T1000 (cell line): ENCODE measurements around the gene STOX1.
"Not testable (repeated sequence)": the region's sequence is repeated elsewhere in the genome, so short reads cannot be mapped to it uniquely, and the experiment has no call there.

Experiments used
- DNase-seq: peaks from one replicate; lab custom pipeline; 2025; ENCODE audit warnings: mixed read lengths; lab: John Stamatoyannopoulos, UW

The STOX1 gene

GRCh38 chr10:68880181-68880580 lies 52.9 kb downstream of the STOX1 start:
- DNase-seq, result no peak

DNA sequence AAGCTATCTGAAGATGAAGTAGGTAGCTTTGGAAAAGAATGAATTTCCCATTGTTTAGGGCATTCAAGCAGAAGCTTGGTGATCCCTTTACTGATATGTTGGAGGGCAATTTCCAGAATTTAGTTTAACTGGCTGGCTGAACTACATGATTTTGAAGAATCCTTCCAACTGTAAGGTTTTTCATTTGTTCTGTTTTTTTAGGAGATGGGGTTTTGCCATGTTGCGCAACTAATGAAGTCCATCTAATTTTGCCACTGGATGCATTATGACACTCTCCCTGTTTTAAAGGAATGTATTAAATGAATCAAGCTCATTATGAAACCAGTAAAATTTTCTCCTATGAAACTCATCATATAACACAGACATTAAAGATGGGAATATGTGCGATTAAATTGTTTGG lies 67.7 kb downstream of the STOX1 start:
- DNase-seq, result no peak

DNA sequence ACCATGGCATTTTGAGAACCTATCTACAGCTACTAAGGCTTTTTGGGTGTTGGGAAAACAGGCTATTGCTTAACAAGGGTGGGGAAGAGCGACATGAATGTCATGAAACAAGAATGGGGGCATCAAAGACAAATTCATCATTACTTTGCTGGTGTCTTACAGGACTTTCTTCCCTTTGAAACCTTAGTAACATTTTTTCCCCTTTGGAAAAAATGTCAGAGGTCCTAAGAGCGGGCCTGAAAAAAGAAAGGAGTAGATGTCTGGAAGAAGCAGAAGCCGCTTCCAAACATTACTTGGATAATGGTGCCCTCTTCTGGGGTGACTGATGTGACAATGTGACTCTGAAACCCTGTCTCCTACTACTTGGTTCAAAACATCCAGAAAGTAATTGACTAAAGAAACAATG lies 70.0 kb downstream of the STOX1 start:
- peak; percentile 43 for DNase-seq

- DNase-seq, result no peak
Measured at GRCh38 chr10:68899186-68899745, 71.9 kb downstream of the STOX1 start.

GRCh38 chr10:68900427-68901104 lies 73.2 kb downstream of the STOX1 start:
- DNase-seq, result no peak

DNA sequence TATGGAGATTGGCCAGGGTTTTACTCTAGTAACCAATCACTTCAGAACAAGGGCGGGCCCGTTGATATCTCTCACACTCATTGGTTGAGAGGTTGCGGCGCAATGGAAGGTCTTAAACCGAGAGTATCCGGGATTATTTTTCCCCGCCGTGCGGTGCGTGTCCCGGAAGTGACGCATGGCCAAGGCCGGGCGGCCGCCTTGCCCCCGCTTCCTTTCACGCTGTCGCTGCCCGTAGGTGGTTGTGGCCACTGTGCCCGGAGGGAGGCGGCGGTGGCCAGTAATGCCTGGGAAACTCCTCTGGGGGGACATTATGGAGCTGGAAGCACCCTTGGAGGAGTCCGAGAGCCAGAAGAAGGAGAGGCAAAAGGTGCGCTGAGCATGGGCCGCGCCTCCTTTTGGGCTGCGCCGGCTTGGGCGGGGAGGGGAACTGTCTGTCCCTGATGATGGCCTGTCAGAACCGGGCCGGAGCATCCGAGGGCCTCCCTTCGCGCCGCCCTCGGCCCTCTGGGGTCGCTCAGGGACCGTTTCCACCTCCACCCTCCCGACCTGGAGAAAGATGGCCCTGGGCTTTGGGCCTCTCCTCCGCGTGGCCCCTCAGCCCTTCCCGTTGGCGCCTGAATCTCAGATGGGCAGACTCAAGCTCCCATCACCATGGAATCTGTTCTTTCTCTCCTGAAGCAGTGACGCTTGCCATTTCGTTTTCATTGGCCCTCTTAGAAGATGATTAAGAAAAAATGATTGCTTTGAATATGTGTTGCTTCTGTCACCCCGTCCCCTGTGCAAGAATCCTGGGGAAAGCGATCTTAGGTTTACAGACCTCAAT lies 74.0 kb downstream of the STOX1 start, which contains the start of gene DDX50:
DDX50 (plus strand) TSS at position 211 of the 823 bp plus-strand sequence; CDS start at position 281, 70 bp downstream.
- peak; percentile 96 for DNase-seq

GRCh38 chr10:68902382-68902781 lies 75.1 kb downstream of the STOX1 start:
- no peak for DNase-seq

GRCh38 chr10:68924593-68924992 lies 97.3 kb downstream of the STOX1 start:
- no peak for DNase-seq

GRCh38 chr10:68925489-68925888 lies 98.2 kb downstream of the STOX1 start:
- no peak for DNase-seq

DNA sequence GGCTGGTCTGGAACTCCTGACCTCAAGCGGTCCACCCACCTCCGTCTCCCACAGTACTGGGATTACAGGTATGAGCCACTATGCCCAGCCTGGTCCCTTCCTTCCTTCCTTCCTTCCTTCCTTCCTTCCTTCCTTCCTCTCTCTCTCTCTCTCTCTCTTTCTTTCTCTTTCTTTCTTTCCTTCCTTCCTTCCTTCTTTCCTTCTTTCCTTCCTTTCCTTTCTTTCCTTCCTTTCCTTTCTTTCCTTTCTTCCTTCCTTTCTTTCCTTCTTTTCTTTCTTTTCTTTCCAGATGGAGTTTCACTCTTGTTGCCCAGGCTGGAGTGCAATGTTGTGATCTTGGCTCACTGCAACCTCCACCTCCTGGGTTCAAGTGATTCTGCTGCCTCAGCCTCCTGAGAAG lies 101.8 kb downstream of the STOX1 start:
- DNase-seq, result not testable (repeated sequence)

- DNase-seq, result not testable (repeated sequence)
Measured at GRCh38 chr10:68929888-68930287, 102.6 kb downstream of the STOX1 start.

- DNase-seq, result not testable (repeated sequence)
Measured at GRCh38 chr10:68932860-68933259, 105.5 kb downstream of the STOX1 start.

DNA sequence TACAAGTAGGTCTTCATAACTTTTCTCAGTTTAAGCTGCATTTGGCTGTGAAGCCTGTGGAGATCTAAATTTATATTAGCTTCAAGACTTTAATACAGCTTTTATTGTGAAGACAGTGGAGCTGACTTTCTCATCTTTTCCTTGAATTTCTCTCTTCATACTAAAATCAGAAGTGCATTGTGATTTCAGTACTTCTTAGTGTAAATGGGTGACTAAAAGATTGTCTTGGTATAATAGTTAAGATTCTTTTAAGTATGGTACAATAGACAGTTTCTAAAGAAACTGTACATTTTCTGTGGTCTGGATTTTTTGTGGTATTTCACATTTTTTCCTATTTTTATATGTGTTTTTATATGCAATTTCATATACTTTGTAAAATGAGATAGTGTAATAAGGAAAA lies 107.7 kb downstream of the STOX1 start:
- no peak for DNase-seq

GRCh38 chr10:68938117-68938516 lies 110.8 kb downstream of the STOX1 start:
- DNase-seq, result no peak

DNA sequence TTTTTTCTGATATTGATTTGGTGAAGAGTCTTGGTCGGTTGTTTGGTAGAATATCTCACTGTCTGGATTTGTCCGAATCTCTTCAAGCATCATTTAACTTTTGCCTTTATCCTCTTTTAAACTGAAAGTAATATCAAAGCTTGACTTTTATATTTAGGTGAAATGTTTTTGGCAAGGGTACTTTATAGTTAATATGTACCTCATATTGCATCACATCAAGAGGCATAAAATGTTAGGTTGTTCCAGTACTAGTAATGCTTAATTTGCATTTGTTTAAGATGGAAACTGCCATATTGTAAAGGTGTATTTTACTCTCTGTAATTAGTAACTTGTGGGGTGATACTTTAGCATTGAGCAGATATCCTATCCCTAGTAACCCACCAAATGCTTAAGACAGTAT lies 111.6 kb downstream of the STOX1 start:
- no peak for DNase-seq

DNA sequence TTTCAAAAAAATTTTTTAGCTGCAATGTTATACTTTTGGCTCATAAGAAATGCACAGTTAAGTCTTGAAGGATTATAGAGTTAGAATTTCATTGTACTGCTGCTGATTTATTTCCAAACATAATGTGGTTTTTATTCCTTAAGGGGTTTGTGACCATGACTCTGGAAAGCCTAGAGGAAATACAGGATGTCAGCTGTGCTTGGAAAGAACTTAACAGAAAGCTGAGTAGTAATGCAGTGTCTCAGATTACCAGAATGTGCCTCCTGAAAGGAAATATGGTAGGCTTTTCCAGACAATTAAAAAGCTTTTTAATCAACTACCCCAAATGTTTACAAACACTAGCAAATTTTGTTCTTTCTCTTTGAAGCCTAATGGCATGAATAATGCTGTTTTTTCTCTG lies 113.6 kb downstream of the STOX1 start:
- not testable (repeated sequence) for DNase-seq
